ENCODE measurements around the gene MVP. TPM values are rescaled to one million over a fixed set of nuclear protein-coding genes. Genes with fewer than 3 reads are reported as not detected.

The MVP gene
- total and polyA plus RNA-seq, 8 donors: 12.5 to 280 (median 19.7) TPM

- DNase-seq (no peak), ATAC-seq (no peak)
- H3K4me1 ChIP-seq: peaks cover 0 to 12% of the 10 kb centered on the region in 2 donors
- H3K4me3 ChIP-seq: no peak overlapping the region
- H3K27ac ChIP-seq: no peak overlapping the region
- no peaks in the 10 kb centered on the region for H3K27me3 ChIP-seq
- H3K9me3 ChIP-seq: no peaks in the 10 kb centered on the region
- TF ChIP-seq CTCF (IDR thresholded peaks at IDR 0.05): no peak
- peaks cover 0 to 97% of the 10 kb centered on the region in 2 donors for H3K36me3 ChIP-seq
- intact Hi-C loops (cut with DNase I): no loop called here
These were observed 13.8 kb downstream of the MVP start for GRCh38 chr16:29834079-29834478.

GRCh38 chr16:29835926-29836325 lies 15.7 kb downstream of the MVP start:
- no peaks in the 10 kb centered on the region for H3K9me3 ChIP-seq
- intact Hi-C loops (cut with DNase I): no loop called here
- DNase-seq (no peak), ATAC-seq (no peak)
- no peak for TF ChIP-seq CTCF (IDR thresholded peaks at IDR 0.05)
- no peaks in the 10 kb centered on the region for H3K4me1 ChIP-seq
- H3K27ac ChIP-seq: no peak overlapping the region
- no peaks in the 10 kb centered on the region for H3K27me3 ChIP-seq
- H3K4me3 ChIP-seq: no peak overlapping the region
- H3K36me3 ChIP-seq: peaks cover 0 to 100% of the 10 kb centered on the region in 2 donors

GRCh38 chr16:29836623-29837022 lies 16.4 kb downstream of the MVP start:
- no peak overlapping the region for H3K27ac ChIP-seq
- ATAC-seq (no peak), DNase-seq (no peak)
- no peaks in the 10 kb centered on the region for H3K9me3 ChIP-seq
- H3K36me3 ChIP-seq: peaks cover 0 to 100% of the 10 kb centered on the region in 2 donors
- no peaks in the 10 kb centered on the region for H3K4me1 ChIP-seq
- H3K27me3 ChIP-seq: no peaks in the 10 kb centered on the region
- intact Hi-C loops (cut with DNase I): no loop called here
- H3K4me3 ChIP-seq: no peak overlapping the region
- no peak for TF ChIP-seq CTCF (IDR thresholded peaks at IDR 0.05)

GRCh38 chr16:29837841-29838240 lies 17.6 kb downstream of the MVP start:
- Histone ChIP-seq H3K27ac (no peak overlapping the region), H3K4me1 (no peaks in the 10 kb centered on the region), H3K9me3 (no peaks in the 10 kb centered on the region), H3K27me3 (no peaks in the 10 kb centered on the region), H3K36me3 (peaks cover 0 to 100% of the 10 kb centered on the region in 2 donors), H3K4me3 (no peak overlapping the region)
- ATAC-seq (no peak), DNase-seq (no peak)
- intact Hi-C loops (cut with DNase I): no loop called here
- no peak for TF ChIP-seq CTCF (IDR thresholded peaks at IDR 0.05)

GRCh38 chr16:29839822-29840221 lies 19.6 kb downstream of the MVP start:
- DNase-seq (no peak), ATAC-seq (no peak)
- Histone ChIP-seq H3K4me3 (no peak overlapping the region), H3K36me3 (peaks cover 0 to 98% of the 10 kb centered on the region in 2 donors), H3K27ac (no peak overlapping the region), H3K4me1 (peaks cover 0 to 3% of the 10 kb centered on the region in 2 donors), H3K9me3 (no peaks in the 10 kb centered on the region), H3K27me3 (no peaks in the 10 kb centered on the region)
- intact Hi-C loops (cut with DNase I): no loop called here
- TF ChIP-seq CTCF (IDR thresholded peaks at IDR 0.05): no peak
